Liver (tissue), 3 donors: ENCODE data around the gene TMTC1.

Experiments used
- EGR1 ChIP-seq, 2 donors: IDR thresholded peaks; 2 replicates each; pipeline ENCODE4 v1.6.1; 2016 to 2018; ENCODE audit warnings: antibody characterized with exemption in 2 of 2, low read depth in 2 of 2
- FOXA1 ChIP-seq: IDR thresholded peaks from 2 replicates; pipeline ENCODE4 v1.6.1; 2016; ENCODE audit warnings: antibody characterized with exemption
- GABPA ChIP-seq, 2 donors: IDR thresholded peaks in 1 of 2; conservative IDR thresholded peaks in 1 of 2; 2 replicates each; pipeline ENCODE4 v1.6.1; 2016; ENCODE audit warnings: antibody characterized with exemption in 2 of 2, mild to moderate bottlenecking in 1 of 2, moderate library complexity in 1 of 2
- JUND ChIP-seq, 2 donors: IDR thresholded peaks; 2 replicates each; pipeline ENCODE4 v1.6.1; 2016; ENCODE audit warnings: antibody characterized with exemption in 2 of 2
- NR2F2 ChIP-seq: IDR thresholded peaks from 2 replicates; pipeline ENCODE4 v1.6.1; 2016; ENCODE audit warnings: antibody characterized with exemption
- RAD21 ChIP-seq, 2 donors: IDR thresholded peaks; 2 replicates each; pipeline ENCODE4 v1.6.1; 2016; ENCODE audit warnings: antibody characterized with exemption in 2 of 2, mild to moderate bottlenecking in 2 of 2
- SP1 ChIP-seq: IDR thresholded peaks from 2 replicates; pipeline ENCODE4 v1.6.1; 2018; ENCODE audit warnings: antibody characterized with exemption, mild to moderate bottlenecking
- TAF1 ChIP-seq: conservative IDR thresholded peaks from 2 replicates; pipeline ENCODE4 v1.6.1; 2016; ENCODE audit warnings: antibody characterized with exemption, mild to moderate bottlenecking
- YY1 ChIP-seq: IDR thresholded peaks from 2 replicates; pipeline ENCODE4 v1.6.1; 2016; ENCODE audit warnings: antibody characterized with exemption, mild to moderate bottlenecking
- TF ChIP-seq, protein P1 (sequence below): fragments of 150-350 bp; IDR thresholded peaks from 2 replicates; pipeline ENCODE4 v1.5.1; 2017; ENCODE audit warnings: improper control_type of control experiment, low read depth, low read length; ENCODE audit not compliant: missing input control
- TF ChIP-seq, protein P2 (sequence below): IDR thresholded peaks from 2 replicates; pipeline ENCODE4 v1.6.1; 2016; ENCODE audit warnings: antibody characterized with exemption
- TF ChIP-seq, protein P3 (sequence below): IDR thresholded peaks from 2 replicates; pipeline ENCODE4 v1.6.1; 2016; ENCODE audit warnings: antibody characterized with exemption, mild to moderate bottlenecking
- TF ChIP-seq, protein P4 (sequence below): IDR thresholded peaks from 2 replicates; pipeline ENCODE4 v1.6.1; 2016; ENCODE audit warnings: antibody characterized with exemption
- TF ChIP-seq, protein P5 (sequence below): IDR thresholded peaks from 2 replicates; pipeline ENCODE4 v1.6.1; 2016; ENCODE audit warnings: antibody characterized with exemption
- donor health status: healthy.
- donor health status: healthy.

DNA sequence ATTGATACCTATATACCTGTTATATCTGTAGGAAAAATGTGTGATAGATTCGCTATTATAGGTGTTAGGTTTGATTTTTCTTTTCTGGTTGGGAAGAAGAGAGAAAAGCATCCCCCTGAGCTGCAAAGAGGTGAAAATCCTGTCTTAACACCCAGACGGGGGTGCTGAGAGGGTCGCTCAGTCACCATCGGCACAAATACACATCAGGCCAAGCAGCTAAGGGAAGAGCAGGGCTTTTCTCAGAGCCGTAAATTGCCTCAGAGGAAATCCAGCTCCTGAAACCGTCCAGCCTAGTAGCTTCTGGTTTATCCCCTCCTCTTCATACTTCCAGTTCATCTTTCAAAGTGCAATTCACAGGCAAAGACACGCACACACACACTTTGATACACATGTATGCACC, 175.2 kb downstream of the TMTC1 start:
- TF ChIP-seq TAF1 (no peak), JUND (IDR thresholded peaks at IDR 0.05) (no peak), EGR1 (IDR thresholded peaks at IDR 0.05; ENCODE audit: low read depth in 2 of 2) (no peak), RAD21 (IDR thresholded peaks at IDR 0.05) (no peak), SP1 (no peak), NR2F2 (no peak), FOXA1 (no peak), YY1 (no peak), GABPA (IDR thresholded peaks at IDR 0.05 in 1 of 2, conservative IDR thresholded peaks at IDR 0.05 in 1 of 2) (no peak)
- TF ChIP-seq, protein P1, sequence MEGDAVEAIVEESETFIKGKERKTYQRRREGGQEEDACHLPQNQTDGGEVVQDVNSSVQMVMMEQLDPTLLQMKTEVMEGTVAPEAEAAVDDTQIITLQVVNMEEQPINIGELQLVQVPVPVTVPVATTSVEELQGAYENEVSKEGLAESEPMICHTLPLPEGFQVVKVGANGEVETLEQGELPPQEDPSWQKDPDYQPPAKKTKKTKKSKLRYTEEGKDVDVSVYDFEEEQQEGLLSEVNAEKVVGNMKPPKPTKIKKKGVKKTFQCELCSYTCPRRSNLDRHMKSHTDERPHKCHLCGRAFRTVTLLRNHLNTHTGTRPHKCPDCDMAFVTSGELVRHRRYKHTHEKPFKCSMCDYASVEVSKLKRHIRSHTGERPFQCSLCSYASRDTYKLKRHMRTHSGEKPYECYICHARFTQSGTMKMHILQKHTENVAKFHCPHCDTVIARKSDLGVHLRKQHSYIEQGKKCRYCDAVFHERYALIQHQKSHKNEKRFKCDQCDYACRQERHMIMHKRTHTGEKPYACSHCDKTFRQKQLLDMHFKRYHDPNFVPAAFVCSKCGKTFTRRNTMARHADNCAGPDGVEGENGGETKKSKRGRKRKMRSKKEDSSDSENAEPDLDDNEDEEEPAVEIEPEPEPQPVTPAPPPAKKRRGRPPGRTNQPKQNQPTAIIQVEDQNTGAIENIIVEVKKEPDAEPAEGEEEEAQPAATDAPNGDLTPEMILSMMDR: no peak
- TF ChIP-seq, protein P2, sequence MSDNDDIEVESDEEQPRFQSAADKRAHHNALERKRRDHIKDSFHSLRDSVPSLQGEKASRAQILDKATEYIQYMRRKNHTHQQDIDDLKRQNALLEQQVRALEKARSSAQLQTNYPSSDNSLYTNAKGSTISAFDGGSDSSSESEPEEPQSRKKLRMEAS: no peak
- TF ChIP-seq, protein P3, sequence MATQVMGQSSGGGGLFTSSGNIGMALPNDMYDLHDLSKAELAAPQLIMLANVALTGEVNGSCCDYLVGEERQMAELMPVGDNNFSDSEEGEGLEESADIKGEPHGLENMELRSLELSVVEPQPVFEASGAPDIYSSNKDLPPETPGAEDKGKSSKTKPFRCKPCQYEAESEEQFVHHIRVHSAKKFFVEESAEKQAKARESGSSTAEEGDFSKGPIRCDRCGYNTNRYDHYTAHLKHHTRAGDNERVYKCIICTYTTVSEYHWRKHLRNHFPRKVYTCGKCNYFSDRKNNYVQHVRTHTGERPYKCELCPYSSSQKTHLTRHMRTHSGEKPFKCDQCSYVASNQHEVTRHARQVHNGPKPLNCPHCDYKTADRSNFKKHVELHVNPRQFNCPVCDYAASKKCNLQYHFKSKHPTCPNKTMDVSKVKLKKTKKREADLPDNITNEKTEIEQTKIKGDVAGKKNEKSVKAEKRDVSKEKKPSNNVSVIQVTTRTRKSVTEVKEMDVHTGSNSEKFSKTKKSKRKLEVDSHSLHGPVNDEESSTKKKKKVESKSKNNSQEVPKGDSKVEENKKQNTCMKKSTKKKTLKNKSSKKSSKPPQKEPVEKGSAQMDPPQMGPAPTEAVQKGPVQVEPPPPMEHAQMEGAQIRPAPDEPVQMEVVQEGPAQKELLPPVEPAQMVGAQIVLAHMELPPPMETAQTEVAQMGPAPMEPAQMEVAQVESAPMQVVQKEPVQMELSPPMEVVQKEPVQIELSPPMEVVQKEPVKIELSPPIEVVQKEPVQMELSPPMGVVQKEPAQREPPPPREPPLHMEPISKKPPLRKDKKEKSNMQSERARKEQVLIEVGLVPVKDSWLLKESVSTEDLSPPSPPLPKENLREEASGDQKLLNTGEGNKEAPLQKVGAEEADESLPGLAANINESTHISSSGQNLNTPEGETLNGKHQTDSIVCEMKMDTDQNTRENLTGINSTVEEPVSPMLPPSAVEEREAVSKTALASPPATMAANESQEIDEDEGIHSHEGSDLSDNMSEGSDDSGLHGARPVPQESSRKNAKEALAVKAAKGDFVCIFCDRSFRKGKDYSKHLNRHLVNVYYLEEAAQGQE: no peak
- TF ChIP-seq, protein P4, sequence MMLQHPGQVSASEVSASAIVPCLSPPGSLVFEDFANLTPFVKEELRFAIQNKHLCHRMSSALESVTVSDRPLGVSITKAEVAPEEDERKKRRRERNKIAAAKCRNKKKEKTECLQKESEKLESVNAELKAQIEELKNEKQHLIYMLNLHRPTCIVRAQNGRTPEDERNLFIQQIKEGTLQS: no peak
- TF ChIP-seq, protein P5, sequence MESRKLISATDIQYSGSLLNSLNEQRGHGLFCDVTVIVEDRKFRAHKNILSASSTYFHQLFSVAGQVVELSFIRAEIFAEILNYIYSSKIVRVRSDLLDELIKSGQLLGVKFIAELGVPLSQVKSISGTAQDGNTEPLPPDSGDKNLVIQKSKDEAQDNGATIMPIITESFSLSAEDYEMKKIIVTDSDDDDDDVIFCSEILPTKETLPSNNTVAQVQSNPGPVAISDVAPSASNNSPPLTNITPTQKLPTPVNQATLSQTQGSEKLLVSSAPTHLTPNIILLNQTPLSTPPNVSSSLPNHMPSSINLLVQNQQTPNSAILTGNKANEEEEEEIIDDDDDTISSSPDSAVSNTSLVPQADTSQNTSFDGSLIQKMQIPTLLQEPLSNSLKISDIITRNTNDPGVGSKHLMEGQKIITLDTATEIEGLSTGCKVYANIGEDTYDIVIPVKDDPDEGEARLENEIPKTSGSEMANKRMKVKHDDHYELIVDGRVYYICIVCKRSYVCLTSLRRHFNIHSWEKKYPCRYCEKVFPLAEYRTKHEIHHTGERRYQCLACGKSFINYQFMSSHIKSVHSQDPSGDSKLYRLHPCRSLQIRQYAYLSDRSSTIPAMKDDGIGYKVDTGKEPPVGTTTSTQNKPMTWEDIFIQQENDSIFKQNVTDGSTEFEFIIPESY: no peak
